HFFc6 (cell line): ENCODE results near the gene VGLL4. TPM values are rescaled to one million over a fixed set of nuclear protein-coding genes. Genes with fewer than 3 reads are reported as not detected.

Experiments used
- DNase-seq: peaks from one replicate; pipeline ENCODE4 v3.0.0-alpha.2; 2018
- H3K27ac Mint-ChIP-seq: 2 replicates; pipeline ENCODE4 v1.8.0; 2020; ENCODE audit warnings: mild to moderate bottlenecking, mixed read lengths
- H3K27me3 Mint-ChIP-seq: 2 replicates; pipeline ENCODE4 v1.8.0; 2021; ENCODE audit warnings: mild to moderate bottlenecking, moderate library complexity, mixed read lengths; ENCODE audit not compliant: insufficient read depth
- H3K36me3 Mint-ChIP-seq: 2 replicates; pipeline ENCODE4 v1.8.0; 2021; ENCODE audit warnings: low read depth, mixed read lengths
- H3K4me1 Mint-ChIP-seq: 2 replicates; pipeline ENCODE4 v1.8.0; 2020; ENCODE audit warnings: low read depth, mixed read lengths
- H3K4me3 Mint-ChIP-seq: 2 replicates; pipeline ENCODE4 v1.8.0; 2020; ENCODE audit warnings: mild to moderate bottlenecking, moderate library complexity, mixed read lengths
- H3K9me3 Mint-ChIP-seq: 2 replicates; pipeline ENCODE4 v1.8.0; 2020; ENCODE audit warnings: mild to moderate bottlenecking, mixed read lengths
- CTCF ChIP-seq: fragments of 200-600 bp; sonication (generic); IDR thresholded peaks from 2 replicates; pipeline ENCODE4 v1.5.0; 2021; ENCODE audit warnings: antibody characterized with exemption, mild to moderate bottlenecking
- total RNA-seq, 6 experiments: library from RNA; stranded (reverse); fragmentation: NEBNext Ultra II Directional; extraction: Animal tissue kit (Norgen Biotek cat#: 25700); gene quantifications; 2 replicates in 1 of 6; 3 replicates in 5 of 6; pipeline ENCODE4 v1.2.3, GENCODE V29; 2021

VGLL4 gene
- total RNA-seq, 6 experiments from 2014 or later: 31.6 to 42.2 (median 33.8) TPM

GRCh38 chr3:11554236-11554610 is 89.5 kb downstream of the VGLL4 start:
- H3K27me3 Mint-ChIP-seq: peaks cover 19% of the 10 kb centered on the region
- H3K36me3 Mint-ChIP-seq: peaks cover 53% of the 10 kb centered on the region
- no peaks in the 10 kb centered on the region for H3K9me3 Mint-ChIP-seq
- DNase-seq: no peak
- H3K27ac Mint-ChIP-seq: no peak overlapping the region; the same call in 1 of the 2 replicates
- H3K4me1 Mint-ChIP-seq: peaks cover 61% of the 10 kb centered on the region
- no peak overlapping the region for H3K4me3 Mint-ChIP-seq
- TF ChIP-seq CTCF: no peak

- Mint-ChIP-seq H3K9me3 (no peaks in the 10 kb centered on the region), H3K4me3 (no peak overlapping the region), H3K36me3 (peaks cover 53% of the 10 kb centered on the region), H3K27me3 (peaks cover 13% of the 10 kb centered on the region), H3K27ac (peak overlapping the region; percentile 57; the same call in 1 of the 2 replicates), H3K4me1 (peaks cover 63% of the 10 kb centered on the region)
- no peak for DNase-seq
- no peak for TF ChIP-seq CTCF
Measured at GRCh38 chr3:11553436-11554235, 90.1 kb downstream of the VGLL4 start.

- no peaks in the 10 kb centered on the region for H3K9me3 Mint-ChIP-seq
- peaks cover 54% of the 10 kb centered on the region for H3K36me3 Mint-ChIP-seq
- H3K4me1 Mint-ChIP-seq: peaks cover 59% of the 10 kb centered on the region
- peak overlapping the region; percentile 57; the same call in 1 of the 2 replicates for H3K27ac Mint-ChIP-seq
- H3K4me3 Mint-ChIP-seq: no peak overlapping the region; the same call in 1 of the 2 replicates
- H3K27me3 Mint-ChIP-seq: peaks cover 6% of the 10 kb centered on the region
- TF ChIP-seq CTCF: no peak
- DNase-seq: no peak
Measured at GRCh38 chr3:11552289-11553264, 91.1 kb downstream of the VGLL4 start.

- TF ChIP-seq CTCF: no peak
- peaks cover 54% of the 10 kb centered on the region for H3K36me3 Mint-ChIP-seq
- no peaks in the 10 kb centered on the region; the same call in 1 of the 2 replicates for H3K9me3 Mint-ChIP-seq
- H3K4me3 Mint-ChIP-seq: peak overlapping the region; percentile 72
- peaks cover 6% of the 10 kb centered on the region for H3K27me3 Mint-ChIP-seq
- H3K27ac Mint-ChIP-seq: peak overlapping the region; percentile 85
- H3K4me1 Mint-ChIP-seq: peaks cover 44% of the 10 kb centered on the region
- no peak for DNase-seq
Measured at GRCh38 chr3:11551036-11551435, 92.7 kb downstream of the VGLL4 start.

GRCh38 chr3:11549580-11550140 is 94.1 kb downstream of the VGLL4 start:
- DNase-seq: no peak
- Mint-ChIP-seq H3K4me1 (peaks cover 44% of the 10 kb centered on the region), H3K27ac (peak overlapping the region; percentile 85), H3K36me3 (peaks cover 48% of the 10 kb centered on the region), H3K4me3 (peak overlapping the region; percentile 52), H3K9me3 (no peaks in the 10 kb centered on the region; the same call in 1 of the 2 replicates), H3K27me3 (peaks cover 6% of the 10 kb centered on the region)
- TF ChIP-seq CTCF: no peak
